AG10803 (cell line): ENCODE results near the gene PRKG2.
A peak's percentile ranks its signal among the peaks of the same experiment; 100 is the strongest.

ENCODE experiments used
- DNase-seq: peaks from one replicate; pipeline ENCODE4 v3.0.0; 2010; ENCODE audit warnings: low read depth
- H3K4me3 ChIP-seq: 2 replicates; pipeline ENCODE4 v1.5.1; 2011; ENCODE audit warnings: mild to moderate bottlenecking, low read length, control low read depth
- TF ChIP-seq, protein P1 (sequence below): conservative IDR thresholded peaks from 2 replicates; pipeline ENCODE4 v1.5.1; 2011; ENCODE audit warnings: mild to moderate bottlenecking, low read length, control low read depth, inconsistent platforms

Gene PRKG2

GRCh38 chr4:81071013-81071412, 144.0 kb downstream of the PRKG2 start:
- DNase-seq: no peak
- no peak overlapping the region for H3K4me3 ChIP-seq
- TF ChIP-seq, protein P1, sequence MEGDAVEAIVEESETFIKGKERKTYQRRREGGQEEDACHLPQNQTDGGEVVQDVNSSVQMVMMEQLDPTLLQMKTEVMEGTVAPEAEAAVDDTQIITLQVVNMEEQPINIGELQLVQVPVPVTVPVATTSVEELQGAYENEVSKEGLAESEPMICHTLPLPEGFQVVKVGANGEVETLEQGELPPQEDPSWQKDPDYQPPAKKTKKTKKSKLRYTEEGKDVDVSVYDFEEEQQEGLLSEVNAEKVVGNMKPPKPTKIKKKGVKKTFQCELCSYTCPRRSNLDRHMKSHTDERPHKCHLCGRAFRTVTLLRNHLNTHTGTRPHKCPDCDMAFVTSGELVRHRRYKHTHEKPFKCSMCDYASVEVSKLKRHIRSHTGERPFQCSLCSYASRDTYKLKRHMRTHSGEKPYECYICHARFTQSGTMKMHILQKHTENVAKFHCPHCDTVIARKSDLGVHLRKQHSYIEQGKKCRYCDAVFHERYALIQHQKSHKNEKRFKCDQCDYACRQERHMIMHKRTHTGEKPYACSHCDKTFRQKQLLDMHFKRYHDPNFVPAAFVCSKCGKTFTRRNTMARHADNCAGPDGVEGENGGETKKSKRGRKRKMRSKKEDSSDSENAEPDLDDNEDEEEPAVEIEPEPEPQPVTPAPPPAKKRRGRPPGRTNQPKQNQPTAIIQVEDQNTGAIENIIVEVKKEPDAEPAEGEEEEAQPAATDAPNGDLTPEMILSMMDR: no peak

DNA sequence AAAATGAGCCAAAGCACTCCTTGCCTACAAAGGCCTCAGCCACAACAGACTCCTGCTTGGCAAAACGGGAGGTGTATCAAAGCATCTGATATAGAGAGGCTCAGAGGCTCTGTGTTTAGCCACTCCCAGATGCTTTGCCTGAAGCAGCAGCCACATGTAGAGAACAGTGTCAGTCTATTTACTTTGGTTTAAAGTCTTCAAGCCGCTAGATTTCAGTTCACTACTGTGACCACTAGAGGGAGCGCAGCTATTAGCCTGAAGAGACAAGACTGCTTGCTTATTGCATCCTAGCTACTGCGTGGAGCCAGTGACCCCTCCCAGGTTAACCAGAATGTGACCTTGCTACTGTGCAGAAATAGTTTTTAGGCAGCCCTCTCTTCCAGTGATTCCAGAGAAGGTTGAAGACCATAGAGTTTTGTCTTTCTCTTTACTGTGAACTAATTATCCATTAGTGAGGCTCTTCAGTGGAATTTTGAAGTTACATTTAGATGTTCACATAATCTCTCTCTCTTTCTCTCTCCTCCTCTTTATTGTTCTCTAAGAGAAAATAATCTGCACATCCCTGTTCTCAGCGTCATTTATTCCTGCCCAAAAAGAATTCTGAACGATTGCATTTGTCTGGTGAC, 145.2 kb downstream of the PRKG2 start:
- TF ChIP-seq, protein P1: peak; percentile 99
- no peak overlapping the region for H3K4me3 ChIP-seq
- DNase-seq: peak; percentile 85

GRCh38 chr4:81065446-81065845, 149.6 kb downstream of the PRKG2 start:
- DNase-seq: no peak
- H3K4me3 ChIP-seq: no peak overlapping the region
- TF ChIP-seq, protein P1: no peak

DNA sequence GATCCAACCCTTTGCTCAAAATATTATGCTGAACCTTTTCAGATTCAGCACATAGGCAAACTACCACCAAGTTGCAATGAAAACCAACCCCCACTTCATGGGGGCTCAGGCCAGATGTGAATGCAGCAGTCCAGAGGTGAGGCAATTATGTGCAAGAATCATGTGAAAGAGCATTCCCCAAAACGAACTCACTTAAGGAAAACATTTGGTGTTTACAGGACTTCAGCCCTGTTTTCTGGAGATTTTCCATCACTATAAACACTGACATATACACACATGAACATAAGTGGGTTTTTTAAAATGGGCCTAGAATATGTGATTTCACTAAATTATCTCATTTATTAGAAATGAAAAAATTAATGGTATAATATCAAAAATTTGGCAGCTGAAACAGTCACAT, 153.0 kb downstream of the PRKG2 start:
- TF ChIP-seq, protein P1: no peak
- H3K4me3 ChIP-seq: no peak overlapping the region
- peak; percentile 22 for DNase-seq

DNA sequence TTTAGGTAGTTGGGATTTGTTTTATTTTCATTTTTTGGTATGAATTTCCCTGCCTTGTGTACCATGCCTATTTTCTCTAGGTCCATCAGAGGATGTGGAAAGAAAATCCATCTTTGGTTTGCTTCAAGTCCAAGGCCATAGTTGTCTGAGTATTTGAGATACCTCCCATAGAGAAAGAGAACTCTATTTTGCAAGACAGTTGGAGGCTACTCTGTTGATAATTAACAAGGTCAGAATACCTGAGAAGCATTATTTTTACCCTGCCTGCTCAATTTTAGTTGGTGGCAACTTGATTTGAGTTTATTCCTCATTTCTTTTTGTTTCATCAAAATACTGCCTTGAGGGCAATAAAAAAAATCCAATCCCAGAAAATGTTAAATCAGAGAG, 153.7 kb downstream of the PRKG2 start:
- no peak overlapping the region for H3K4me3 ChIP-seq
- TF ChIP-seq, protein P1: no peak
- DNase-seq: no peak

GRCh38 chr4:81060587-81061343, 154.3 kb downstream of the PRKG2 start:
- TF ChIP-seq, protein P1: no peak
- H3K4me3 ChIP-seq: no peak overlapping the region
- no peak for DNase-seq

DNA sequence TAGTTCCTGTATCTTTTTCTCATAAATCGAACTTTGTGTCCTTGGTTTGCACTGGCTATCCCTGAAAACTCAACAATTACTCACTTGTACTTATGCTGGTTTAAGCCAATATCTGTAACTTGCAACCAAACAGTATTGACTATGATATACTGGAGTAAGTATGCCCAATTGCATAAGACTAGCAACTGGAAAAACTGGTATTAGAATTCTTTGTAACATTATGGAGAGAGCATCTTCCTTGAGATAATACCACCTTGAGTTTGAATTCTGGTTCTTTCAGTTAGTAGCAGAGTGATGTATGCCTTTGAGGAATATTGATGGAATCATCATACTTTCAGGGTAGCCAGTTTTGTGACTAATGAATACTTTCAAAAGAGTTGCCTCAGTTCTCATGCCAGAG, 156.4 kb downstream of the PRKG2 start:
- no peak for DNase-seq
- no peak overlapping the region for H3K4me3 ChIP-seq
- TF ChIP-seq, protein P1: no peak
